B cell (primary cell): ENCODE results near the gene KDM3A. TPM values are rescaled to one million over a fixed set of nuclear protein-coding genes. Genes with fewer than 3 reads are reported as not detected.

Source experiments
- ATAC-seq: fragments of 200-7000 bp; cut with Tn5 transposase; one replicate; pipeline ENCODE4 v1.10.0; 2021; ENCODE audit warnings: low read depth, mild to moderate bottlenecking, moderate number of reproducible peaks, moderate library complexity
- CTCF ChIA-PET: fragments of 350-600 bp; sonication (Branson Sonifier 250); formaldehyde crosslinking; loops from one replicate; lab custom pipeline; 2021; ENCODE audit warnings: antibody characterized with exemption, inconsistent platforms; lab: Charles Lee
- POLR2A ChIA-PET: fragments of 350-600 bp; sonication (Branson Sonifier 250); formaldehyde crosslinking; loops from one replicate; lab custom pipeline; 2021; ENCODE audit warnings: antibody characterized with exemption; lab: Charles Lee
- DNase-seq: peaks from one replicate; pipeline ENCODE4 v3.0.0; 2013
- H2AFZ ChIP-seq: 2 replicates; pipeline ENCODE4 v1.6.1; 2012; ENCODE audit warnings: mild to moderate bottlenecking, low read depth, low read length; ENCODE audit not compliant: insufficient read depth, poor library complexity, severe bottlenecking
- H3K27ac ChIP-seq, 2 donors: 1 replicate in 1 of 2; 2 replicates in 1 of 2; pipeline ENCODE4 v1.5.1; 2012 to 2013; ENCODE audit warnings: low read length in 2 of 2, mild to moderate bottlenecking in 2 of 2, moderate library complexity in 1 of 2
- H3K27me3 ChIP-seq, 4 experiments: fragments of 200-600 bp in 1 of 4; sonication (generic) in 1 of 4; replicated peaks in 1 of 4; 1 replicate in 2 of 4; 2 replicates in 2 of 4; pipeline versions ENCODE4 v1.6.1 to v1.7.0; 2013 to 2016; ENCODE audit warnings: low read length in 3 of 4, mild to moderate bottlenecking in 2 of 4, mixed read lengths in 1 of 4, moderate library complexity in 1 of 4; ENCODE audit not compliant: insufficient read depth in 4 of 4, control insufficient read depth in 3 of 4; ENCODE audit errors: control extremely low read depth in 1 of 4
- H3K36me3 ChIP-seq, 2 experiments: replicated peaks in 1 of 2; 1 replicate in 1 of 2; 2 replicates in 1 of 2; pipeline versions ENCODE4 v1.6.1 to v1.7.1; 2013; ENCODE audit warnings: low read length in 1 of 2; ENCODE audit not compliant: insufficient read depth in 2 of 2, control insufficient read depth in 1 of 2; ENCODE audit errors: control extremely low read depth in 1 of 2, extremely low read depth in 1 of 2
- H3K4me1 ChIP-seq, 2 donors: fragments of 200-600 bp in 1 of 2; sonication (generic) in 1 of 2; 1 replicate in 1 of 2; 2 replicates in 1 of 2; pipeline versions ENCODE4 v1.5.1 to v1.6.1; 2013 to 2017; ENCODE audit warnings: low read length in 2 of 2; ENCODE audit not compliant: control insufficient read depth in 2 of 2, insufficient read depth in 2 of 2
- H3K4me2 ChIP-seq: replicated peaks from 2 replicates; pipeline ENCODE3; 2012; ENCODE audit warnings: mild to moderate bottlenecking, low read depth, low read length; ENCODE audit not compliant: poor library complexity, severe bottlenecking
- H3K4me3 ChIP-seq, 5 experiments: fragments of 200-600 bp in 1 of 5; sonication (generic) in 1 of 5; 1 replicate in 3 of 5; 2 replicates in 2 of 5; pipeline versions ENCODE4 v1.5.1 to v1.7.0; 2011 to 2016; ENCODE audit warnings: low read length in 4 of 5, mild to moderate bottlenecking in 4 of 5, low read depth in 2 of 5, control low read depth in 1 of 5, moderate library complexity in 1 of 5; ENCODE audit not compliant: insufficient read depth in 1 of 5; ENCODE audit errors: control extremely low read depth in 1 of 5, extremely low read depth in 1 of 5
- H3K79me2 ChIP-seq: fragments of 200-600 bp; sonication (generic); one replicate; pipeline ENCODE4 v1.6.0; 2016; ENCODE audit warnings: low read length; ENCODE audit not compliant: control insufficient read depth, insufficient read depth
- H3K9ac ChIP-seq: fragments of 200-600 bp; sonication (generic); 2 replicates; pipeline ENCODE4 v1.6.1; 2017; ENCODE audit warnings: mild to moderate bottlenecking, low read length, moderate library complexity
- H3K9me3 ChIP-seq, 3 donors: one replicate each; pipeline versions ENCODE4 v1.6.1 to v1.7.1; 2013; ENCODE audit warnings: low read length in 2 of 3; ENCODE audit not compliant: control insufficient read depth in 2 of 3, insufficient read depth in 1 of 3; ENCODE audit errors: control extremely low read depth in 1 of 3
- H4K20me1 ChIP-seq: 2 replicates; pipeline ENCODE4 v1.6.0; 2012; ENCODE audit warnings: mild to moderate bottlenecking, low read length; ENCODE audit not compliant: insufficient read depth, control insufficient read depth, poor library complexity, severe bottlenecking
- H3K27ac Mint-ChIP-seq: one replicate; pipeline ENCODE4 v1.8.0; 2021; ENCODE audit warnings: mixed read lengths
- H3K27me3 Mint-ChIP-seq: one replicate; pipeline ENCODE4 v1.8.0; 2021; ENCODE audit warnings: mixed read lengths
- H3K4me1 Mint-ChIP-seq: one replicate; pipeline ENCODE4 v1.8.0; 2021; ENCODE audit warnings: mixed read lengths
- H3K4me3 Mint-ChIP-seq: one replicate; pipeline ENCODE4 v1.8.0; 2021; ENCODE audit warnings: mixed read lengths
- H3K9me3 Mint-ChIP-seq: one replicate; pipeline ENCODE4 v1.8.0; 2022; ENCODE audit warnings: mixed read lengths; ENCODE audit not compliant: insufficient read depth
- EZH2 ChIP-seq: IDR thresholded peaks from 2 replicates; pipeline ENCODE4 v1.6.1; 2012; ENCODE audit warnings: borderline replicate concordance, low read depth, mild to moderate bottlenecking, moderate library complexity, low read length; ENCODE audit not compliant: insufficient read depth, poor library complexity, severe bottlenecking
- WGBS: methylation state at CpG from one replicate; pipeline ENCODE4 v1.1.5; 2013; ENCODE audit warnings: missing lambda C conversion rate; ENCODE audit not compliant: insufficient coverage; 5-methylcytosine and 5-hydroxymethylcytosine counted together
- intact Hi-C: fragments of 100-400 bp; cut with micrococcal nuclease; formaldehyde crosslinking; loops from one replicate; pipeline ENCODE4 v1.10.0; 2022
- polyA plus RNA-seq: library from polyadenylated mRNA; depleted of rRNA; stranded (reverse); fragments of >200 nt; gene quantifications from 2 replicates; pipeline ENCODE4 v1.2.3, GENCODE V29; 2012
- total RNA-seq, 2 donors: library from RNA; stranded (reverse); fragments of 120-200 nt in 1 of 2; gene quantifications; 1 replicate in 1 of 2; 2 replicates in 1 of 2; pipeline versions ENCODE4 v1.2.3 to v1.2.4, GENCODE V29; 2013 to 2022
- TF ChIP-seq, protein P1 (sequence below): fragments of 200-600 bp; IDR thresholded peaks from one replicate; pipeline ENCODE4 v1.8.0; 2022; ENCODE audit warnings: antibody characterized with exemption, mild to moderate bottlenecking

The KDM3A gene
- total and polyA plus RNA-seq, 2 donors (not counting 1 experiment from before 2014, with no cell fraction given): 27.7 to 107 TPM

DNA sequence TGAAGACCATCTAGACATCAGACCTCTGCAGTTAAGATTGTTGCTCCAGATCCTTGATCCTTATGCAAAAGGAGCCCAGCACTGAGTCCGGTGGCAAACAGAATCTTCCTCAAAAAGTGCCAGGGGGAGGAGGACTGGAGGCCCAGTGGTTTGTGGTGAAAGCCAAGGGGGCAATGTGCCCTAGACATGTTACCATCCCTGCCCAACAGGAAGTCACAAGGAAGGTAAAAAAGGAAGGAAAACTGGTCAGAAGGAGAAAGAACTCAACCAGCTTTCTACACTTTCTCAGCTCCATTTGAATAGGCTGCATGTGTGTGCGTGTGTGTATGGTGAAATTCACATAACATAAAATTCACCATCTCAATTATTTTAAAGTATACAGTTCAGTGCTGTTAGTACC lies 25.0 kb upstream of the KDM3A start:
- DNase-seq: no peak
- H3K4me1 Mint-ChIP-seq: peaks cover 24% of the 10 kb centered on the region
- H3K27ac Mint-ChIP-seq: no peak overlapping the region
- no peak overlapping the region for H2AFZ ChIP-seq
- peaks cover 17% of the 10 kb centered on the region for H3K27me3 Mint-ChIP-seq
- H4K20me1 ChIP-seq: no peaks in the 10 kb centered on the region
- H3K27ac ChIP-seq: no peak overlapping the region
- CTCF ChIA-PET: no interaction called here
- TF ChIP-seq, protein P1, sequence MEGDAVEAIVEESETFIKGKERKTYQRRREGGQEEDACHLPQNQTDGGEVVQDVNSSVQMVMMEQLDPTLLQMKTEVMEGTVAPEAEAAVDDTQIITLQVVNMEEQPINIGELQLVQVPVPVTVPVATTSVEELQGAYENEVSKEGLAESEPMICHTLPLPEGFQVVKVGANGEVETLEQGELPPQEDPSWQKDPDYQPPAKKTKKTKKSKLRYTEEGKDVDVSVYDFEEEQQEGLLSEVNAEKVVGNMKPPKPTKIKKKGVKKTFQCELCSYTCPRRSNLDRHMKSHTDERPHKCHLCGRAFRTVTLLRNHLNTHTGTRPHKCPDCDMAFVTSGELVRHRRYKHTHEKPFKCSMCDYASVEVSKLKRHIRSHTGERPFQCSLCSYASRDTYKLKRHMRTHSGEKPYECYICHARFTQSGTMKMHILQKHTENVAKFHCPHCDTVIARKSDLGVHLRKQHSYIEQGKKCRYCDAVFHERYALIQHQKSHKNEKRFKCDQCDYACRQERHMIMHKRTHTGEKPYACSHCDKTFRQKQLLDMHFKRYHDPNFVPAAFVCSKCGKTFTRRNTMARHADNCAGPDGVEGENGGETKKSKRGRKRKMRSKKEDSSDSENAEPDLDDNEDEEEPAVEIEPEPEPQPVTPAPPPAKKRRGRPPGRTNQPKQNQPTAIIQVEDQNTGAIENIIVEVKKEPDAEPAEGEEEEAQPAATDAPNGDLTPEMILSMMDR: no peak
- WGBS: 0% methylated on average over 1 of the region's 2 CpGs
- no peak for ATAC-seq
- intact Hi-C loops: no loop called here
- no peaks in the 10 kb centered on the region for H3K9me3 Mint-ChIP-seq
- H3K4me2 ChIP-seq: no peak overlapping the region
- H3K36me3 ChIP-seq: no peaks in the 10 kb centered on the region
- no peak overlapping the region for H3K4me3 ChIP-seq
- H3K9me3 ChIP-seq: no peaks in the 10 kb centered on the region
- peaks cover 12 to 24% of the 10 kb centered on the region in 2 donors for H3K4me1 ChIP-seq
- H3K9ac ChIP-seq: no peak overlapping the region
- POLR2A ChIA-PET: no interaction called here
- no peaks in the 10 kb centered on the region for H3K79me2 ChIP-seq
- peaks cover 0 to 5% (median 1%) of the 10 kb centered on the region in 4 experiments for H3K27me3 ChIP-seq
- no peak overlapping the region for H3K4me3 Mint-ChIP-seq

DNA sequence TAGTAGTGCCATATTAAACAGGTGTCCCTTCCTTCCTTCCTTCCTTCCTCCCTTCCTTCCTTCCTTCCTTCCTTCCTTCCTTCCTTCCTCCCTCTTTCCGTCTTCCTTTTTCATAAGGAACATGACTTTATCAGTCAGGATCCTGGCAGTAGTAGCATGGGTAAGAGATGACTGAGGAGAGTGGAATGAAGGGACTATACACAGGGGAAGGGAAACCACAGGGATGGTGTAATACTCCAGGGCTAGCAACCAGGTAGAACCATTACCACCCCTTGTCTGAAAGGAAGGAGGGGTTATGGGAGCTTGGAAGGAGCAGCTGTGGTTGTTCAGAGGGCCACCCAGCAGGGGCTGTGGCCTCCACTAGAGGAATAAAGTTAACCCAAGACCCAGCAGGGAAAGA lies 23.2 kb upstream of the KDM3A start:
- WGBS: no CpG with 5 or more reads among the region's 1 CpG
- H3K4me2 ChIP-seq: no peak overlapping the region
- H3K36me3 ChIP-seq: no peaks in the 10 kb centered on the region
- peaks cover 12 to 24% of the 10 kb centered on the region in 2 donors for H3K4me1 ChIP-seq
- peaks cover 22% of the 10 kb centered on the region for H3K27me3 Mint-ChIP-seq
- ChIA-PET POLR2A (no interaction called here), CTCF (no interaction called here)
- no peaks in the 10 kb centered on the region for H3K9me3 Mint-ChIP-seq
- H3K9ac ChIP-seq: no peak overlapping the region
- no peak overlapping the region for H3K4me3 Mint-ChIP-seq
- H4K20me1 ChIP-seq: no peaks in the 10 kb centered on the region
- H3K27ac Mint-ChIP-seq: no peak overlapping the region
- ATAC-seq (no peak), DNase-seq (no peak)
- no peak overlapping the region for H3K27ac ChIP-seq
- H3K27me3 ChIP-seq: peaks cover 0 to 10% (median 4%) of the 10 kb centered on the region in 4 experiments
- TF ChIP-seq, protein P1: no peak
- no peak for TF ChIP-seq EZH2
- intact Hi-C loops: no loop called here
- H3K9me3 ChIP-seq: peaks cover 0 to 8% (median 0%) of the 10 kb centered on the region in 3 donors
- H3K4me3 ChIP-seq: no peak overlapping the region
- H2AFZ ChIP-seq: no peak overlapping the region
- peaks cover 24% of the 10 kb centered on the region for H3K4me1 Mint-ChIP-seq
- H3K79me2 ChIP-seq: no peaks in the 10 kb centered on the region
